Measurements from ENCODE around the gene AKR7A2.

Gene AKR7A2

DNA sequence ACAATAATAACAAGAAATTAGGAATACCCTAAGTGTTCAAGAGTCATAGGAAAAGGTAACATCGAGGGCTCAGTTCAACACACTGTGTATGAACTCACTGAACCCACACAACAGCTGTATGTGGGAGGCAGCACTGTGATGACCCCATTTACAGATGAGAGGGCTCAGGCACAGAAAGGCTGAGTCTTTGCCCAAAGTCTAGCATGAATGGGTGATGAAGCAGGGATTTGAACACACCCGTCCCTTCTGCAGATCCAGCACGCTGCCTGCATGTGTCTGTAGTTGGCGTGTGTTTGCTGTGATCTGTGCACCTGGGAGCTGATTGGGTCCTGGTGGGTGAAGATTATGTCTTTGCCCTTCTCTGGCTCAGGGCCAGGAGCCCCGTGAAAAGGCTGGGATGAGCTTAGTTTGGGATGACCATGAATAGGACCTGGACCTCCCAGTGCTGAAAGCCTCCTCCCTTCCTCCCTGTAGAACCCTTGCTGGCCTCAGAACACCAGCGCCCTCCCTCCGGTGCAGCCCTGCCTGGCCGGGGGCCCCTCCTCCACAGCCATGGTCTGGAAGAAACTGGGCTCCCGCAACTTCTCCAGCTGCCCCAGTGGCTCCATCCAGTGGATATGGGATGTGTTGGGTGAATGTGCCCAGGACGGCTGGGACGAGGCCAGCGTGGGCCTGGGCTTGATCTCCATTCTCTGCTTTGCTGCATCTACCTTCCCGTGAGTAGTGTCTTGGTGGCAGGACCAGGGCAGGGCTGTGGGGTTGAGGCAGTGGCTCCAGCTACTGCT lies 5.4 kb upstream of the AKR7A2 start:
- no peak for ATAC-seq
- no peak for TF ChIP-seq ZC3H10 (CRISPR knock-in tag; IDR thresholded peaks at IDR 0.05)
- no peak for TF ChIP-seq CSDC2 (CRISPR knock-in tag; IDR thresholded peaks at IDR 0.05)
- TF ChIP-seq ISL1 (CRISPR knock-in tag; IDR thresholded peaks at IDR 0.05), result no peak
- TF ChIP-seq BACH2 (CRISPR knock-in tag; IDR thresholded peaks at IDR 0.05; ENCODE audit: borderline replicate concordance), result no peak
- TF ChIP-seq, protein P1, sequence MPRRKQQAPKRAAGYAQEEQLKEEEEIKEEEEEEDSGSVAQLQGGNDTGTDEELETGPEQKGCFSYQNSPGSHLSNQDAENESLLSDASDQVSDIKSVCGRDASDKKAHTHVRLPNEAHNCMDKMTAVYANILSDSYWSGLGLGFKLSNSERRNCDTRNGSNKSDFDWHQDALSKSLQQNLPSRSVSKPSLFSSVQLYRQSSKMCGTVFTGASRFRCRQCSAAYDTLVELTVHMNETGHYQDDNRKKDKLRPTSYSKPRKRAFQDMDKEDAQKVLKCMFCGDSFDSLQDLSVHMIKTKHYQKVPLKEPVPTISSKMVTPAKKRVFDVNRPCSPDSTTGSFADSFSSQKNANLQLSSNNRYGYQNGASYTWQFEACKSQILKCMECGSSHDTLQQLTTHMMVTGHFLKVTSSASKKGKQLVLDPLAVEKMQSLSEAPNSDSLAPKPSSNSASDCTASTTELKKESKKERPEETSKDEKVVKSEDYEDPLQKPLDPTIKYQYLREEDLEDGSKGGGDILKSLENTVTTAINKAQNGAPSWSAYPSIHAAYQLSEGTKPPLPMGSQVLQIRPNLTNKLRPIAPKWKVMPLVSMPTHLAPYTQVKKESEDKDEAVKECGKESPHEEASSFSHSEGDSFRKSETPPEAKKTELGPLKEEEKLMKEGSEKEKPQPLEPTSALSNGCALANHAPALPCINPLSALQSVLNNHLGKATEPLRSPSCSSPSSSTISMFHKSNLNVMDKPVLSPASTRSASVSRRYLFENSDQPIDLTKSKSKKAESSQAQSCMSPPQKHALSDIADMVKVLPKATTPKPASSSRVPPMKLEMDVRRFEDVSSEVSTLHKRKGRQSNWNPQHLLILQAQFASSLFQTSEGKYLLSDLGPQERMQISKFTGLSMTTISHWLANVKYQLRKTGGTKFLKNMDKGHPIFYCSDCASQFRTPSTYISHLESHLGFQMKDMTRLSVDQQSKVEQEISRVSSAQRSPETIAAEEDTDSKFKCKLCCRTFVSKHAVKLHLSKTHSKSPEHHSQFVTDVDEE (CRISPR knock-in tag; IDR thresholded peaks at IDR 0.05), result no peak
- no peak for TF ChIP-seq ZNF8 (CRISPR knock-in tag; IDR thresholded peaks at IDR 0.05)
- no peak for TF ChIP-seq TCF4 (CRISPR knock-in tag; IDR thresholded peaks at IDR 0.05; ENCODE audit: borderline replicate concordance)
- TF ChIP-seq RARB (CRISPR knock-in tag; IDR thresholded peaks at IDR 0.05), result no peak
- no peak for TF ChIP-seq ZNF70 (CRISPR knock-in tag; IDR thresholded peaks at IDR 0.05)

- ATAC-seq, result no peak
- TF ChIP-seq BACH2 (CRISPR knock-in tag; IDR thresholded peaks at IDR 0.05; ENCODE audit: borderline replicate concordance) (no peak), ISL1 (CRISPR knock-in tag; IDR thresholded peaks at IDR 0.05) (no peak), ZC3H10 (CRISPR knock-in tag; IDR thresholded peaks at IDR 0.05) (no peak), ZNF70 (CRISPR knock-in tag; IDR thresholded peaks at IDR 0.05) (no peak), GLIS3 (CRISPR knock-in tag; IDR thresholded peaks at IDR 0.05) (no peak)
Measured at GRCh38 chr1:19315378-19316198, 3.6 kb upstream of the AKR7A2 start.

GRCh38 chr1:19313961-19314882 lies 2.3 kb upstream of the AKR7A2 start:
- ATAC-seq, result no peak
- TF ChIP-seq, protein P2, sequence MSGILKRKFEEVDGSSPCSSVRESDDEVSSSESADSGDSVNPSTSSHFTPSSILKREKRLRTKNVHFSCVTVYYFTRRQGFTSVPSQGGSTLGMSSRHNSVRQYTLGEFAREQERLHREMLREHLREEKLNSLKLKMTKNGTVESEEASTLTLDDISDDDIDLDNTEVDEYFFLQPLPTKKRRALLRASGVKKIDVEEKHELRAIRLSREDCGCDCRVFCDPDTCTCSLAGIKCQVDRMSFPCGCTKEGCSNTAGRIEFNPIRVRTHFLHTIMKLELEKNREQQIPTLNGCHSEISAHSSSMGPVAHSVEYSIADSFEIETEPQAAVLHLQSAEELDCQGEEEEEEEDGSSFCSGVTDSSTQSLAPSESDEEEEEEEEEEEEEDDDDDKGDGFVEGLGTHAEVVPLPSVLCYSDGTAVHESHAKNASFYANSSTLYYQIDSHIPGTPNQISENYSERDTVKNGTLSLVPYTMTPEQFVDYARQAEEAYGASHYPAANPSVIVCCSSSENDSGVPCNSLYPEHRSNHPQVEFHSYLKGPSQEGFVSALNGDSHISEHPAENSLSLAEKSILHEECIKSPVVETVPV (CRISPR knock-in tag; IDR thresholded peaks at IDR 0.05), result no peak
- TF ChIP-seq ARNTL (CRISPR knock-in tag; IDR thresholded peaks at IDR 0.05; ENCODE audit: borderline replicate concordance, low read depth) (no peak), ZNF70 (CRISPR knock-in tag; IDR thresholded peaks at IDR 0.05) (no peak), ISL1 (CRISPR knock-in tag; IDR thresholded peaks at IDR 0.05) (no peak), GLIS3 (CRISPR knock-in tag; IDR thresholded peaks at IDR 0.05) (no peak), TCF4 (CRISPR knock-in tag; IDR thresholded peaks at IDR 0.05; ENCODE audit: borderline replicate concordance) (no peak), POU6F1 (CRISPR knock-in tag; IDR thresholded peaks at IDR 0.05; ENCODE audit: borderline replicate concordance, low read depth) (no peak), SNAI2 (CRISPR knock-in tag; IDR thresholded peaks at IDR 0.05) (no peak), ZNF8 (CRISPR knock-in tag; IDR thresholded peaks at IDR 0.05) (no peak), ZFP30 (CRISPR knock-in tag; IDR thresholded peaks at IDR 0.05) (no peak), ZFP3 (CRISPR knock-in tag; IDR thresholded peaks at IDR 0.05) (no peak), ESRRG (CRISPR knock-in tag; IDR thresholded peaks at IDR 0.05) (no peak), TOX (CRISPR knock-in tag; IDR thresholded peaks at IDR 0.05; ENCODE audit: borderline replicate concordance) (no peak), PATZ1 (CRISPR knock-in tag; IDR thresholded peaks at IDR 0.05; ENCODE audit: borderline replicate concordance) (no peak), BACH2 (CRISPR knock-in tag; IDR thresholded peaks at IDR 0.05; ENCODE audit: borderline replicate concordance) (no peak), CSDC2 (CRISPR knock-in tag; IDR thresholded peaks at IDR 0.05) (no peak), CREB5 (CRISPR knock-in tag; IDR thresholded peaks at IDR 0.05; ENCODE audit: low read depth) (no peak)
- TF ChIP-seq, protein P1 (CRISPR knock-in tag; IDR thresholded peaks at IDR 0.05), result no peak

Data from SK-N-SH treated with all-trans-retinoic acid at 6 μM for 48 hours (cell line).